DND-41 (cell line): ENCODE measurements around the gene NLGN2.

Experiments
- ATAC-seq: fragments of 200-7000 bp; cut with Tn5 transposase; 3 replicates; pipeline ENCODE4 v1.9.1; 2021; ENCODE audit warnings: low read depth; ENCODE audit not compliant: insufficient read depth
- DNase-seq: peaks from one replicate; pipeline ENCODE4 v3.0.0-alpha.2; 2020
- H2AFZ ChIP-seq: 2 replicates; pipeline ENCODE4 v1.6.0; 2012; ENCODE audit warnings: low read depth, low read length
- H3K27ac ChIP-seq: 2 replicates; pipeline ENCODE4 v1.5.1; 2012; ENCODE audit warnings: low read length, inconsistent platforms
- H3K27me3 ChIP-seq: fragments of 200-600 bp; sonication (generic); 2 replicates; pipeline ENCODE4 v1.6.0; 2012; ENCODE audit warnings: low read length, mild to moderate bottlenecking, inconsistent platforms; ENCODE audit not compliant: insufficient read depth, poor library complexity
- H3K36me3 ChIP-seq: 2 replicates; pipeline ENCODE4 v1.5.1; 2012; ENCODE audit warnings: low read length, inconsistent platforms; ENCODE audit not compliant: insufficient read depth
- H3K4me1 ChIP-seq: 2 replicates; pipeline ENCODE4 v1.5.1; 2012; ENCODE audit warnings: mild to moderate bottlenecking, low read length; ENCODE audit not compliant: insufficient read depth
- H3K4me2 ChIP-seq: 2 replicates; pipeline ENCODE4 v1.6.0; 2012; ENCODE audit warnings: mild to moderate bottlenecking, moderate library complexity, low read length, inconsistent platforms; ENCODE audit not compliant: insufficient read depth
- H3K4me3 ChIP-seq, 2 experiments: fragments of 200-600 bp in 1 of 2; shearing (Covaris generic) in 1 of 2; 2 replicates each; pipeline ENCODE4 v1.5.1; 2012 to 2016; ENCODE audit warnings: inconsistent platforms in 2 of 2, low read length in 2 of 2, mild to moderate bottlenecking in 2 of 2, low read depth in 1 of 2, moderate library complexity in 1 of 2
- H3K79me2 ChIP-seq: 2 replicates; pipeline ENCODE4 v1.6.0; 2012; ENCODE audit warnings: low read length, inconsistent platforms; ENCODE audit not compliant: insufficient read depth
- H3K9ac ChIP-seq: 2 replicates; pipeline ENCODE4 v1.6.0; 2012; ENCODE audit warnings: low read depth, mild to moderate bottlenecking, inconsistent platforms, low read length, moderate library complexity
- H3K9me3 ChIP-seq: 2 replicates; pipeline ENCODE4 v1.5.1; 2012; ENCODE audit warnings: low read length, moderate library complexity, mild to moderate bottlenecking, inconsistent platforms; ENCODE audit not compliant: insufficient read depth, severe bottlenecking
- H4K20me1 ChIP-seq: 2 replicates; pipeline ENCODE4 v1.6.0; 2012; ENCODE audit warnings: low read length; ENCODE audit not compliant: insufficient read depth
- EZH2 ChIP-seq: IDR thresholded peaks from 3 replicates; pipeline ENCODE4 v1.6.1; 2012; ENCODE audit warnings: borderline replicate concordance, low read depth, mild to moderate bottlenecking, moderate library complexity, low read length, inconsistent platforms; ENCODE audit not compliant: severe bottlenecking
- TF ChIP-seq, protein P1 (sequence below): IDR thresholded peaks from 2 replicates; pipeline ENCODE4 v1.5.1; 2012; ENCODE audit warnings: borderline replicate concordance, low read length, moderate library complexity, mild to moderate bottlenecking; ENCODE audit not compliant: poor library complexity, severe bottlenecking; ENCODE audit errors: extremely low read depth

The NLGN2 gene

DNA sequence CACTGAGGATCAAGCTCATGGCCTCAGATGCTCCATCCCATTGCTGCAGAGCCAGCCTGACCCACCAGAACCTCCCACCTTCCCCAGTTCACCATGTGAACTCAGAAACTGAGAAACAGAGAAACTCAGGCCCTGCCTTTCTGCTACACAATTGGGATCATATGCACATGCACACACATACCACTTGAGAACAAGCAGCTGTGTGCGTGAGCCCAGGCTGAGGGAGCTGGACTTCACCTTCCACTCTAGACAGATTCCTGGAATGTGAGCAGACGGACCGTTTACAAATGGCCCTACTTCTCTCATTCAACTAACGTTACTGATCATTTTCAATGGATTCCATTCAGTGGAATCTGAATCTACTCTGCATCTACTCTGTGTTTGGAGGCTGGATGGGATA, 16.0 kb downstream of the NLGN2 start:
- no peaks in the 10 kb centered on the region for H3K79me2 ChIP-seq
- DNase-seq, result no peak
- no peaks in the 10 kb centered on the region; the same call in 1 of the 2 replicates for H4K20me1 ChIP-seq
- no peaks in the 10 kb centered on the region for H3K27me3 ChIP-seq
- H2AFZ ChIP-seq, result no peak overlapping the region
- no peaks in the 10 kb centered on the region for H3K9me3 ChIP-seq
- TF ChIP-seq EZH2, result no peak
- TF ChIP-seq, protein P1, sequence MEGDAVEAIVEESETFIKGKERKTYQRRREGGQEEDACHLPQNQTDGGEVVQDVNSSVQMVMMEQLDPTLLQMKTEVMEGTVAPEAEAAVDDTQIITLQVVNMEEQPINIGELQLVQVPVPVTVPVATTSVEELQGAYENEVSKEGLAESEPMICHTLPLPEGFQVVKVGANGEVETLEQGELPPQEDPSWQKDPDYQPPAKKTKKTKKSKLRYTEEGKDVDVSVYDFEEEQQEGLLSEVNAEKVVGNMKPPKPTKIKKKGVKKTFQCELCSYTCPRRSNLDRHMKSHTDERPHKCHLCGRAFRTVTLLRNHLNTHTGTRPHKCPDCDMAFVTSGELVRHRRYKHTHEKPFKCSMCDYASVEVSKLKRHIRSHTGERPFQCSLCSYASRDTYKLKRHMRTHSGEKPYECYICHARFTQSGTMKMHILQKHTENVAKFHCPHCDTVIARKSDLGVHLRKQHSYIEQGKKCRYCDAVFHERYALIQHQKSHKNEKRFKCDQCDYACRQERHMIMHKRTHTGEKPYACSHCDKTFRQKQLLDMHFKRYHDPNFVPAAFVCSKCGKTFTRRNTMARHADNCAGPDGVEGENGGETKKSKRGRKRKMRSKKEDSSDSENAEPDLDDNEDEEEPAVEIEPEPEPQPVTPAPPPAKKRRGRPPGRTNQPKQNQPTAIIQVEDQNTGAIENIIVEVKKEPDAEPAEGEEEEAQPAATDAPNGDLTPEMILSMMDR, result no peak
- no peak overlapping the region for H3K4me3 ChIP-seq
- H3K27ac ChIP-seq, result no peak overlapping the region
- no peaks in the 10 kb centered on the region for H3K36me3 ChIP-seq
- no peak overlapping the region for H3K9ac ChIP-seq
- H3K4me2 ChIP-seq, result no peak overlapping the region
- ATAC-seq, result no peak
- H3K4me1 ChIP-seq, result no peaks in the 10 kb centered on the region

DNA sequence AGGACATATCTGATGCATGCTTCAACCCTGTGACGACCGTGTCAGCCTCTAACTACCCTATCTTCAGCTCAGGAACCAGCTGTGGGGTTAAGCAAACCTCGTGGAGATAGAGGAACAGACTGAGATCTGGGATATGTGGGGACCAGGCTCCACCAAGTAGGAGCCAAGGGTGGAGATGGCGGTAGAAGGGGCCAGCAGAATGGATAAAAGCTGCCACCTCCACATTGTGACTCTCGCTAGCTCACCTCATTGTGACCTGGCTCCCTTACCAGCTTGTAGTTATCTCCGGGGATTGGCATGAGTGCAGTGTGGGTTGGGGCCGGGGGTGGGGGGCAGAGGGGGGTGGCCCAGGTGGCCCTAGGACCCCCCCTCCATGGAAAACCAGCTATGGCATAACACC, 17.7 kb downstream of the NLGN2 start, which contains the start of gene SPEM2:
SPEM2 (plus strand) TSS at position 301 of the 400 bp plus-strand sequence; CDS start at position 374, 73 bp downstream.
- H3K4me1 ChIP-seq, result no peaks in the 10 kb centered on the region

DNA sequence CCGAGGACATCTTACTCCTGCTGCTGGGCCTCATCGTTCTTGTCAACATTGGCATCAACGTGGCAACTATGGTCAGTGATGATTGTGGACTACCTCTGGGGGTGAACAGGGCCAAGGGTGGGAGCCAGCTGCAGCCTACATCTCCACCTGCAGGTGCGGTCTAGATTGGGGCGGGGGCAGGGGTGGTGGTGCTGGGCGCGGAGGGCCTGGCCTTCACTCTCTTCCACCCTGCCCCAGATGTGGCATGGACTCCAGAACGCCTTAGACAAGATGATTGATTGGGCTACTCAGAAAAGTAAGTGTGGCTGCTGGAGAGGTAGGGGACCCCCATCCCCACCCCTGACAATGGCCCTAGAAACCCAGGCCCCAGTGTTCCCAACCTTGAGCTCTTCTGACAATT, 18.1 kb downstream of the NLGN2 start:
- no peaks in the 10 kb centered on the region; the same call in 1 of the 2 replicates for H4K20me1 ChIP-seq
- H3K27ac ChIP-seq, result no peak overlapping the region
- H3K9me3 ChIP-seq, result no peaks in the 10 kb centered on the region
- H3K79me2 ChIP-seq, result no peaks in the 10 kb centered on the region
- ATAC-seq (no peak), DNase-seq (no peak)
- TF ChIP-seq EZH2, result no peak
- TF ChIP-seq, protein P1, result no peak
- no peak overlapping the region for H3K4me2 ChIP-seq
- H3K9ac ChIP-seq, result no peak overlapping the region
- H3K36me3 ChIP-seq, result no peaks in the 10 kb centered on the region
- H3K4me1 ChIP-seq, result no peaks in the 10 kb centered on the region
- H2AFZ ChIP-seq, result no peak overlapping the region
- no peak overlapping the region for H3K4me3 ChIP-seq
- H3K27me3 ChIP-seq, result no peaks in the 10 kb centered on the region

More for the DNA sequence above, 17.7 kb downstream of the NLGN2 start, which contains the start of gene SPEM2:
- no peak within 1 kb of the TSS for H3K4me2 ChIP-seq
- no peaks in the 10 kb centered on the region; the same call in 1 of the 2 replicates for H4K20me1 ChIP-seq
- no peak for TF ChIP-seq EZH2
- TF ChIP-seq, protein P1, result no peak
- DNase-seq (no peak), ATAC-seq (no peak)
- H2AFZ ChIP-seq, result no peak within 1 kb of the TSS
- no peak within 1 kb of the TSS for H3K27ac ChIP-seq
- no peak within 1 kb of the TSS for H3K9ac ChIP-seq
- H3K4me3 ChIP-seq, result no peak within 1 kb of the TSS
- H3K36me3 ChIP-seq, result no peaks in the 10 kb centered on the region
- no peaks in the 10 kb centered on the region for H3K79me2 ChIP-seq
- no peaks in the 10 kb centered on the region for H3K9me3 ChIP-seq
- H3K27me3 ChIP-seq, result no peaks in the 10 kb centered on the region
